HepG2 (cell line): Measurements from ENCODE around the gene CALY. TPM values are rescaled to one million over a fixed set of nuclear protein-coding genes. Genes with fewer than 3 reads are reported as not detected.

Experiments used
- HIC2 ChIP-seq: sonication (generic); formaldehyde crosslinking; IDR thresholded peaks from 2 replicates; pipeline ENCODE4 v1.9.0; 2022; ENCODE audit warnings: low read depth, missing genetic modification reagents
- KDM4B ChIP-seq: sonication (generic); formaldehyde crosslinking; IDR thresholded peaks from 2 replicates; pipeline ENCODE4 v1.4.0; 2020; ENCODE audit warnings: missing genetic modification reagents
- KIAA2018 ChIP-seq: sonication (generic); formaldehyde crosslinking; IDR thresholded peaks from 2 replicates; pipeline ENCODE4 v1.5.0; 2020; ENCODE audit warnings: mild to moderate bottlenecking, missing genetic modification reagents, borderline replicate concordance
- MAF1 ChIP-seq: sonication (generic); formaldehyde crosslinking; IDR thresholded peaks from 2 replicates; pipeline ENCODE4 v1.5.0; 2020; ENCODE audit warnings: missing genetic modification reagents, borderline replicate concordance
- MAFK ChIP-seq, 2 experiments: IDR thresholded peaks in 1 of 2; conservative IDR thresholded peaks in 1 of 2; 2 replicates each; pipeline ENCODE4 v1.6.1; 2011; ENCODE audit warnings: improper control_type of control experiment in 2 of 2, low read length in 2 of 2
- MED13 ChIP-seq: sonication (generic); formaldehyde crosslinking; IDR thresholded peaks from 2 replicates; pipeline ENCODE4 v1.5.0; 2020; ENCODE audit warnings: missing genetic modification reagents
- MNT ChIP-seq: fragments of 450-650 bp; IDR thresholded peaks from 2 replicates; pipeline ENCODE4 v1.6.1; 2016
- NONO ChIP-seq, 2 experiments: fragments of 450-650 bp in 1 of 2; sonication (generic) in 1 of 2; formaldehyde crosslinking in 1 of 2; IDR thresholded peaks in 1 of 2; conservative IDR thresholded peaks in 1 of 2; 2 replicates each; pipeline versions ENCODE4 v1.6.1 to v1.8.0; 2017 to 2022; ENCODE audit warnings: mild to moderate bottlenecking in 1 of 2, missing genetic modification reagents in 1 of 2, moderate library complexity in 1 of 2
- STAG1 ChIP-seq: sonication (generic); formaldehyde crosslinking; IDR thresholded peaks from 2 replicates; pipeline ENCODE4 v1.4.0; 2020; ENCODE audit warnings: missing genetic modification reagents
- ZBED4 ChIP-seq: sonication (generic); formaldehyde crosslinking; IDR thresholded peaks from 2 replicates; pipeline ENCODE4 v1.4.0; 2020; ENCODE audit warnings: missing genetic modification reagents, borderline replicate concordance
- ZNF264 ChIP-seq: sonication (generic); formaldehyde crosslinking; IDR thresholded peaks from 2 replicates; pipeline ENCODE4 v1.4.0; 2020; ENCODE audit warnings: missing genetic modification reagents
- ZNF792 ChIP-seq: IDR thresholded peaks from 2 replicates; pipeline ENCODE4 v1.6.1; 2016
- polyA plus RNA-seq, 8 experiments: library from polyadenylated mRNA; depleted of rRNA in 3 of 8; stranded (reverse) in 7 of 8; unstranded in 1 of 8; fragments of >200 nt; fragmentation: Illumina TruSeq in 4 of 8; extraction: Trizol in 4 of 8; gene quantifications; 2 replicates each; pipeline versions ENCODE4 v1.2.1 to v1.2.3, GENCODE V29; 2011 to 2016; ENCODE audit warnings: low read depth in 4 of 8, missing spikeins in 1 of 8, mixed read lengths in 1 of 8; ENCODE audit not compliant: insufficient read depth in 1 of 8
- total RNA-seq, 5 experiments: library from RNA; depleted of rRNA; stranded (reverse); fragments of >200 nt; fragmentation: Illumina TruSeq; extraction: Trizol; gene quantifications; 2 replicates each; pipeline ENCODE4 v1.2.3, GENCODE V29; 2016; ENCODE audit warnings: low read depth in 1 of 5

CALY gene
- total and polyA plus RNA-seq, 2 of the 13 experiments (the other 11 are each of a cell fraction or from before 2014, with no cell fraction given): 0.08 TPM; not detected in 1

- TF ChIP-seq KIAA2018 (CRISPR knock-in tag) (no peak), MAFK (conservative IDR thresholded peaks at IDR 0.05 in 1 of 2, IDR thresholded peaks at IDR 0.05 in 1 of 2; ENCODE audit: low read length in 2 of 2) (no peak), KDM4B (no peak), HIC2 (CRISPR knock-in tag) (peak; percentile 47; the same call in 1 of the 2 replicates), MED13 (no peak), ZBED4 (CRISPR knock-in tag) (peak; percentile 65; the same call in 1 of the 2 replicates), MNT (no peak), NONO (IDR thresholded peaks at IDR 0.05) (no peak), NONO (CRISPR knock-in tag; conservative IDR thresholded peaks at IDR 0.05) (peak; percentile 72; the same call in 1 of the 2 replicates), STAG1 (no peak), ZNF264 (CRISPR knock-in tag) (peak; percentile 38; the same call in 1 of the 2 replicates), MAF1 (CRISPR knock-in tag) (no peak), ZNF792 (no peak)
Measured at GRCh38 chr10:133378251-133379096, 41.8 kb upstream of the CALY start (continued).
